GM23338 (cell line): ENCODE measurements around the gene PTPRR. TPM values are rescaled to one million over a fixed set of nuclear protein-coding genes. Genes with fewer than 3 reads are reported as not detected.

Source experiments
- ATAC-seq: fragments of 200-7000 bp; cut with Tn5 transposase; 3 replicates; pipeline ENCODE4 v1.9.1; 2020
- DNase-seq: peaks from one replicate; pipeline ENCODE4 v3.0.0-alpha.2; 2015; ENCODE audit warnings: low spot score
- H2AFZ ChIP-seq: fragments of 200-600 bp; sonication (generic); 2 replicates; pipeline ENCODE4 v1.8.0; 2016; ENCODE audit warnings: antibody characterized with exemption, mild to moderate bottlenecking, moderate library complexity
- H3F3A ChIP-seq: fragments of 200-600 bp; sonication (generic); replicated peaks from 2 replicates; pipeline ENCODE4 v1.8.0; 2017; ENCODE audit warnings: antibody characterized with exemption, mixed run types, low read depth
- H3K27ac ChIP-seq: fragments of 200-600 bp; sonication (generic); 2 replicates; pipeline ENCODE4 v1.6.1; 2016; ENCODE audit warnings: low read depth
- H3K27me3 ChIP-seq: fragments of 200-600 bp; sonication (generic); 2 replicates; pipeline ENCODE4 v1.8.0; 2016; ENCODE audit warnings: mild to moderate bottlenecking, mixed run types, moderate library complexity; ENCODE audit not compliant: insufficient read depth
- H3K36me3 ChIP-seq: fragments of 200-600 bp; sonication (generic); 2 replicates; pipeline ENCODE4 v1.8.0; 2016; ENCODE audit warnings: mild to moderate bottlenecking; ENCODE audit not compliant: insufficient read depth
- H3K4me1 ChIP-seq: fragments of 200-600 bp; sonication (generic); 2 replicates; pipeline ENCODE4 v1.8.0; 2016; ENCODE audit warnings: mild to moderate bottlenecking, moderate library complexity; ENCODE audit not compliant: insufficient read depth
- H3K4me2 ChIP-seq: fragments of 200-600 bp; sonication (generic); 2 replicates; pipeline ENCODE4 v1.7.1; 2017; ENCODE audit warnings: mixed run types
- H3K4me3 ChIP-seq: fragments of 200-600 bp; sonication (generic); 2 replicates; pipeline ENCODE4 v1.6.1; 2016; ENCODE audit warnings: mixed run types
- H3K79me2 ChIP-seq: fragments of 200-600 bp; sonication (generic); replicated peaks from 2 replicates; pipeline ENCODE4 v1.8.0; 2017; ENCODE audit warnings: mild to moderate bottlenecking; ENCODE audit not compliant: insufficient read depth
- H3K9me2 ChIP-seq: fragments of 200-600 bp; sonication (generic); 2 replicates; pipeline ENCODE4 v1.8.0; 2017; ENCODE audit not compliant: insufficient read depth
- H4K20me1 ChIP-seq: fragments of 200-600 bp; sonication (generic); replicated peaks from 2 replicates; pipeline ENCODE4 v1.8.0; 2017; ENCODE audit warnings: mild to moderate bottlenecking; ENCODE audit not compliant: insufficient read depth
- H3K27ac Mint-ChIP-seq: 2 replicates; pipeline ENCODE4 v1.8.0; 2020; ENCODE audit warnings: inconsistent platforms, mild to moderate bottlenecking, moderate library complexity, mixed read lengths
- H3K27me3 Mint-ChIP-seq: 3 replicates; pipeline ENCODE4 v1.8.0; 2022; ENCODE audit warnings: low read depth, mild to moderate bottlenecking, moderate library complexity, mixed read lengths, inconsistent platforms; ENCODE audit not compliant: insufficient read depth, poor library complexity
- H3K36me3 Mint-ChIP-seq: 3 replicates; pipeline ENCODE4 v1.8.0; 2021; ENCODE audit warnings: low read depth, mild to moderate bottlenecking, inconsistent platforms, moderate library complexity, mixed read lengths
- H3K4me1 Mint-ChIP-seq: 3 replicates; pipeline ENCODE4 v1.8.0; 2020; ENCODE audit warnings: mild to moderate bottlenecking, inconsistent platforms, mixed read lengths
- H3K4me3 Mint-ChIP-seq: 3 replicates; pipeline ENCODE4 v1.8.0; 2021; ENCODE audit warnings: moderate library complexity, mild to moderate bottlenecking, inconsistent platforms, mixed read lengths
- H3K9me3 Mint-ChIP-seq: 3 replicates; pipeline ENCODE4 v1.8.0; 2020; ENCODE audit warnings: moderate library complexity, mild to moderate bottlenecking, inconsistent platforms, mixed read lengths
- CREB1 ChIP-seq: fragments of 250-450 bp; sonication (Bioruptor Pico); IDR thresholded peaks from 2 replicates; pipeline ENCODE4 v1.5.0; 2020; ENCODE audit warnings: low read depth, mild to moderate bottlenecking, moderate library complexity
- CTCF ChIP-seq, 2 experiments: fragments of 200-600 bp in 1 of 2; sonication (generic) in 1 of 2; conservative IDR thresholded peaks; 2 replicates each; pipeline versions ENCODE4 v1.5.1 to v1.6.1; 2016 to 2017; ENCODE audit warnings: antibody characterized with exemption in 2 of 2, low read depth in 2 of 2, mild to moderate bottlenecking in 2 of 2, moderate library complexity in 1 of 2
- ETS1 ChIP-seq: IDR thresholded peaks from 2 replicates; pipeline ENCODE4 v1.6.1; 2016; ENCODE audit warnings: antibody characterized with exemption
- EZH2 ChIP-seq: fragments of 200-600 bp; sonication (generic); IDR thresholded peaks from one replicate; pipeline ENCODE4 v1.8.0; 2017; ENCODE audit warnings: antibody characterized with exemption, mild to moderate bottlenecking, low read depth; ENCODE audit not compliant: unreplicated experiment
- EZH2phosphoT487 ChIP-seq: fragments of 200-600 bp; sonication (generic); IDR thresholded peaks from one replicate; pipeline ENCODE4 v1.8.1; 2018; ENCODE audit warnings: antibody characterized with exemption; ENCODE audit not compliant: unreplicated experiment
- JUNB ChIP-seq: IDR thresholded peaks from one replicate; pipeline ENCODE4 v1.6.1; 2016; ENCODE audit warnings: antibody characterized with exemption; ENCODE audit not compliant: unreplicated experiment
- NANOG ChIP-seq: IDR thresholded peaks from 2 replicates; pipeline ENCODE4 v1.6.1; 2016; ENCODE audit warnings: antibody characterized with exemption, borderline replicate concordance
- POLR2AphosphoS5 ChIP-seq: IDR thresholded peaks from 2 replicates; pipeline ENCODE4 v1.6.1; 2016; ENCODE audit warnings: antibody characterized with exemption, low read depth
- REST ChIP-seq: IDR thresholded peaks from one replicate; pipeline ENCODE4 v1.6.1; 2018; ENCODE audit warnings: antibody characterized with exemption; ENCODE audit not compliant: unreplicated experiment
- STAT1 ChIP-seq: IDR thresholded peaks from one replicate; pipeline ENCODE4 v1.6.1; 2016; ENCODE audit warnings: antibody characterized with exemption; ENCODE audit not compliant: unreplicated experiment
- ZNF114 ChIP-seq: fragments of 250-450 bp; sonication (Bioruptor Pico); IDR thresholded peaks from 2 replicates; pipeline ENCODE4 v1.5.0; 2020; ENCODE audit warnings: mild to moderate bottlenecking, moderate library complexity
- ZNF331 ChIP-seq: fragments of 250-450 bp; sonication (Bioruptor Pico); IDR thresholded peaks from 2 replicates; pipeline ENCODE4 v1.5.0; 2020; ENCODE audit warnings: low read depth, mild to moderate bottlenecking, moderate library complexity
- ZNF462 ChIP-seq: fragments of 250-450 bp; sonication (Bioruptor Pico); IDR thresholded peaks from 2 replicates; pipeline ENCODE4 v1.5.0; 2020; ENCODE audit warnings: mild to moderate bottlenecking, moderate library complexity
- polyA plus RNA-seq: library from polyadenylated mRNA; unstranded; fragments of >200 nt; fragmentation: Nextera tagmentation; extraction: Ambion mirVana; gene quantifications from 2 replicates; pipeline ENCODE4 v1.2.1, GENCODE V29; 2016
- total RNA-seq: library from RNA; depleted of rRNA; stranded (reverse); fragments of >200 nt; shearing (Covaris generic); gene quantifications from 2 replicates; pipeline ENCODE4 v1.2.3, GENCODE V29; 2014

The PTPRR gene
- total and polyA plus RNA-seq, 2 experiments from 2014 or later = 0.26 to 0.76 TPM

- Histone ChIP-seq H3K27ac (no peak overlapping the region), H3K79me2 (no peaks in the 10 kb centered on the region), H3F3A (no peaks in the 10 kb centered on the region), H3K4me3 (no peak overlapping the region), H3K4me2 (no peak overlapping the region), H3K36me3 (no peaks in the 10 kb centered on the region), H4K20me1 (no peaks in the 10 kb centered on the region), H3K27me3 (no peaks in the 10 kb centered on the region), H3K4me1 (no peaks in the 10 kb centered on the region), H2AFZ (0 out of 2 replicates have a peak overlapping the region, but pooled peaks have one; percentile 54), H3K9me2 (no peaks in the 10 kb centered on the region; the same call in 1 of the 2 replicates)
- TF ChIP-seq POLR2AphosphoS5 = no peak
- TF ChIP-seq STAT1 = no peak
- no peak for TF ChIP-seq ZNF331 (CRISPR knock-in tag)
- no peak for TF ChIP-seq CREB1 (CRISPR knock-in tag)
- no peak for TF ChIP-seq CTCF (conservative IDR thresholded peaks at IDR 0.05; ENCODE audit: low read depth in 2 of 2)
- no peak for TF ChIP-seq ETS1
- no peak for TF ChIP-seq JUNB
- no peak for TF ChIP-seq NANOG
- TF ChIP-seq ZNF114 (CRISPR knock-in tag) = no peak
- no peak for TF ChIP-seq REST
- TF ChIP-seq EZH2phosphoT487 = no peak
- TF ChIP-seq ZNF462 (CRISPR knock-in tag) = no peak
- TF ChIP-seq EZH2 = no peak
- Mint-ChIP-seq H3K36me3 (peaks cover 15% of the 10 kb centered on the region), H3K9me3 (peaks cover 9% of the 10 kb centered on the region), H3K4me1 (peaks cover 3% of the 10 kb centered on the region; the same call in 1 of the 3 replicates), H3K27me3 (peaks cover 6% of the 10 kb centered on the region), H3K27ac (no peak overlapping the region), H3K4me3 (no peak overlapping the region)
- ATAC-seq (no peak; the same call in 2 of the 3 replicates), DNase-seq (no peak)
Observed at GRCh38 chr12:70590549-70591226, 329.9 kb downstream of the PTPRR start.
